ENCODE data around the gene RPN2.
"Not testable (repeated sequence)": the region's sequence is repeated elsewhere in the genome, so short reads cannot be mapped to it uniquely, and the experiment has no call there.

RPN2 gene

DNA sequence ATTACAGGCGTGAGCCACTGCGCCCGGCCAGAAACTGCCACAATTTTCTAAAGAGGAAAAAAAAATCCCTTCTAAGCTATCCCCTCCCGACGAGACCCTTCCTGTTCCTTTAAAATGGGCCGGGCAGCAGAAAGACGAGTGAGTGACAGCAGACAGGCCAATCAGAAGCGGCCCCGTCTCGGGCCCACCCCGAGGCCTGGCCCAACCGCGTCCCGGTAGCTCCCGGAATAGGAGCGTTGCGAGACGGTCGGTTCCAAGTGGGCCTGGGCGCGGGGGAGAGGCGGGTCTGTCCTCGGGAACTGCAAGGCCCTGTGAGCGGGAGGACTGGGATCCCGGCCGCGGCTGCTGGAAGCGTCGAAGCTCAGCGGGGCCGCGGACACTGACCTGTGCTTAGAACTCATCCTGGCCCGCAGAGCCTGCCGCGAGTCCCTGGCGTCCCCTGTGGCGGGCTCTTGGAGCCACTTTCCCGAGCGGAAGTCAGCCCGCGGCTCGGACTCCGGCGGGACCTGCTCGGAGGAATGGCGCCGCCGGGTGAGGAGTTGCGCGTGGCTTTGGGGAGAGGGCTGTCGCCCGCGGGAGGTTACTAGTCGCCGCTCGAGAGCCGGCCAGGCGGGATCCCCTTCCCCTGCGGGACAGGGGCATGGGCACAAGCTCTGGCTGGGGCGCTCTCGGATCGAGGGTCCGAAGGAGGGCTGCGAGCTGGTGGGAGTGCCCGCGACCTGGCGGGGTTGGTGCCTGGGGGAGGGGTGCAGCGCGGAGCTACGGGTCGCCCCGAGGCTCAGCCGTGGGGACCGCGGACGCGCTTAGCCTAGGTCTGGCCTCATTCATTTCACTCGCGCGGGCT, at the start of gene RPN2, which contains the start of gene MROH8:
Gene RPN2, plus strand, starts transcription at position 492 of the 844 bp plus-strand sequence. Its CDS starts 27 bp downstream, at position 519.
Gene MROH8, minus strand, starts transcription at position 710 of the 844 bp plus-strand sequence.
- H3K9me3 Mint-ChIP-seq = no peaks in the 10 kb centered on the region
- H3K36me3 Mint-ChIP-seq (ENCODE audit: low read depth) = peaks cover 19% of the 10 kb centered on the region
- H3K27ac Mint-ChIP-seq = peak within 1 kb of the TSS; percentile 99
- DNase-seq (ENCODE audit: low spot score) = peak; percentile 94
- H3K4me3 Mint-ChIP-seq = peak within 1 kb of the TSS; percentile 85
- peaks cover 21% of the 10 kb centered on the region for H3K4me1 Mint-ChIP-seq (ENCODE audit: low read depth)
- peaks cover 2% of the 10 kb centered on the region for H3K27me3 Mint-ChIP-seq (ENCODE audit: low read depth)

DNA sequence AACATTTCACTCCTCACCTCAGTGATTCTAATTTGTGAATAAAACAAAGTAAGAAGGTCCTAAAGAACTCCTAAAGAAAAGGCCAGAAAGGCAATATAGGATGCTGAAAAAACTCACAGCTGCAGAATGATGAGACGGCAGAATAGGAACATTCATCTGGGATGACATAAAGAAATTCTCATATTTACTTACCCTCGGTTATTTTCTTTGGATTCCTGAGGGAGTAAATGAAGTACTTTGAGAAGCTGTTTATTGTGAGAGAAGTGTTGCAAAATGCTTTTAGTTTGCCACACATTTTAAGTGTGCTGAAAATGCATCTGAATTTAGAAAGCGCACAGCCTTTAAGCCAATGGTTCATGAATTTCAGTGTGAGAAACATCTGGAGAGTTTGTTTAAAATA, 47.6 kb upstream of the RPN2 start:
- Mint-ChIP-seq H3K4me3 (no peak overlapping the region), H3K4me1 (ENCODE audit: low read depth) (peaks cover 2% of the 10 kb centered on the region), H3K36me3 (ENCODE audit: low read depth) (no peaks in the 10 kb centered on the region), H3K9me3 (no peaks in the 10 kb centered on the region), H3K27me3 (ENCODE audit: low read depth) (peaks cover 6% of the 10 kb centered on the region), H3K27ac (no peak overlapping the region)
- no peak for DNase-seq (ENCODE audit: low spot score)

DNA sequence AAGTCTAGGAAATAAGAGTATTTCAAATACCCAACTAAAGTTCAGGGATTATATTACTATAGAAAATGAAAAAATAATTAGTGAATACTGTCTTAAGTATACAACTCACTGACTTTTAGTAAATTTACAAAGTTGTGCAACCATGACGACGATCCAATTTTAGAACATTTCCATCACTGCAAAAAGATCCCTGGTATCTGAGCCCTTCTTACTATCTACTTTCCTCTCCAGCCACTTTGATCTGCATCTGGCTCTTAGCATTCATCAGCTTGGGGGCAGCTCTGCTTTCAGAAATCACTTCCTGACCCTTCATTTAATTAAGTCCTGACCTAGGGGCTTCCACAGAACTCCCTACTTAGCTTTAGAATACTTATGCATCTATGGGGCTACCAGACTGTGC, 45.2 kb upstream of the RPN2 start:
- Mint-ChIP-seq H3K27me3 (ENCODE audit: low read depth) (peaks cover 4% of the 10 kb centered on the region), H3K27ac (no peak overlapping the region), H3K9me3 (no peaks in the 10 kb centered on the region), H3K36me3 (ENCODE audit: low read depth) (no peaks in the 10 kb centered on the region), H3K4me1 (ENCODE audit: low read depth) (peaks cover 2% of the 10 kb centered on the region), H3K4me3 (no peak overlapping the region)
- DNase-seq (ENCODE audit: low spot score) = no peak

DNA sequence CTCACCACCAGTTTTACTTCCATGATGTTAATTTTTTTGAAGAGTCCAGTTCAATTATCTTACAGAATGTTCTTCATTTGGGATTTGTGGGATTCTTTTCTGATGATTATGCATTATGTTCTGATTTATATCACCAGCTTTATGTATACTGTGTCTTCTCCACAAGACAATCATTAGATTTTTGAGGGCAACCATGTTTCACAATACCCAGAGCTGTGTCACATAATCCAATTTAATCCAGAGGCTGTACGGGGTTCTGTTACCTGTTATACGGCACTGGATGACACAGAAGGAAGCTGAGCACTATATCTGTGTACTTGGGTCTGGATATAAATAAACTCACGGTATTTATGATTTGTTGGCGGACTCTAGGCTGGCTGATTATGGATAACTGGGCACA, 41.6 kb upstream of the RPN2 start:
- Mint-ChIP-seq H3K27ac (no peak overlapping the region), H3K27me3 (ENCODE audit: low read depth) (peaks cover 2% of the 10 kb centered on the region), H3K4me3 (no peak overlapping the region), H3K9me3 (no peaks in the 10 kb centered on the region), H3K36me3 (ENCODE audit: low read depth) (no peaks in the 10 kb centered on the region), H3K4me1 (ENCODE audit: low read depth) (no peaks in the 10 kb centered on the region)
- DNase-seq (ENCODE audit: low spot score) = no peak

DNA sequence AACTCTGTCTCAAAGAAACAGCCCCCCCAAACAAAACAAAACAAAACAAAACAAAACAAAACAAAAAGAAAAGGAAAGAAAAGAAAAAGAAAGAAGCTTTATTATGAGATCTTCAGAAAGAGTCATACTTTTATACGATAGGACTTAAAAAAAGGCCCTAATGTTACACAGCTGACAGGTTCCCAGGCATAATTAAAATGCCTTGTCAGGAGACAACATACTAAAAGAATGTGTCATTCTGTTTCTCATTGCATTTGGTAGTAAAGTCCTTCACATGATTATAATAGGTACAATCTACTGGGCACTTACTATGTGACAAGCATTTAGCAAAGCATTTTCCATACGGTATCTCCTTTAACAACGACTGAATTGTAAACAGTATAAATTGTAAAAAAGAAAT, 36.4 kb upstream of the RPN2 start:
- no peaks in the 10 kb centered on the region for H3K9me3 Mint-ChIP-seq
- no peak overlapping the region for H3K4me3 Mint-ChIP-seq
- DNase-seq (ENCODE audit: low spot score) = no peak
- H3K36me3 Mint-ChIP-seq (ENCODE audit: low read depth) = no peaks in the 10 kb centered on the region
- no peak overlapping the region for H3K27ac Mint-ChIP-seq
- no peaks in the 10 kb centered on the region for H3K4me1 Mint-ChIP-seq (ENCODE audit: low read depth)
- no peaks in the 10 kb centered on the region for H3K27me3 Mint-ChIP-seq (ENCODE audit: low read depth)

DNA sequence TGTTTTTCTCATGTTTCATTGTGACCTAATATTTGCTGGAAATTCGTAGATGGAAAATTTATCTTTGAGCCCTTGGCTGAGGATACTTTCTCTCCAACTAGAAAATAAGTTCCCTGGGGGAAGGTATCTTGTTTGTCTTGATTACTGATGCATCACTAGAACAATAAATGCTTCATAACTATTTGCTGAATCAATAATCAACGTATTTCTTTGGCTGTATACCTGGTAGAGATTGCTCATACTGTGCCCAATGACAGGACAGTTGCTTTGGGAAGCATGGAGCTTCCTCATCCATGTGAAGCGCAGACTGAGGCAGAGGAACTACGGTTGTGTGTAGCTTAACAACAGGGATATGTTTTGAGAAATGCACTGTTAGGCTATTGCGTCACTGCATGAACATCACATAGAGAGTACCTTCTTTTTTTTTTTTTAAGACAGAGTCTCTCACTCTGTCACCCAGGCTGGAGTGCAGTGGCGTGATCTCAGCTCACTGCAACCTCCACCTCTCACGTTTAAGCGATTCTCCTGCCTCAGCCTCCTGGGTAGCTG, 34.2 kb upstream of the RPN2 start:
- Mint-ChIP-seq H3K27ac (no peak overlapping the region), H3K4me3 (no peak overlapping the region), H3K9me3 (no peaks in the 10 kb centered on the region), H3K27me3 (ENCODE audit: low read depth) (no peaks in the 10 kb centered on the region), H3K4me1 (ENCODE audit: low read depth) (no peaks in the 10 kb centered on the region), H3K36me3 (ENCODE audit: low read depth) (no peaks in the 10 kb centered on the region)
- DNase-seq (ENCODE audit: low spot score) = no peak

DNA sequence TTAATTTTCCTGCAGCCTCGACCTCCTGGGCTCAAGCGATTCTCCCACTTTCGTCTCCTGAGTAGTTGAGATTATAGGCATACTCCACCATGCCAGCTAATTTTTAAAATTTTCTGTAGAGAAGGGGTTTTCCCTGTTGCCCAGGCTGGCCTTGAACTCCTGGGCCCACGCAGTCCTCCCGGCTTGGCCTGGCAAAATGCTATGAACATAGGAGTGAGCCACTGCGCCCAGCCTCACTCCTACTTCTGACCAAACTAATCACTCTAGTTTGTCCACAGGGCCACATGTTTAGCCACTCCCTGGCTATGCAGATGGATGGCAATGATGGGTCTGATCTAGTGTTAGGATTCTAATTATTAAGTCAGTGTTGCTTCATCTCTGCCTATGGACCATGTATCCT, 31.9 kb upstream of the RPN2 start:
- Mint-ChIP-seq H3K36me3 (ENCODE audit: low read depth) (no peaks in the 10 kb centered on the region), H3K27me3 (ENCODE audit: low read depth) (no peaks in the 10 kb centered on the region), H3K9me3 (no peaks in the 10 kb centered on the region), H3K4me1 (ENCODE audit: low read depth) (no peaks in the 10 kb centered on the region), H3K4me3 (no peak overlapping the region), H3K27ac (no peak overlapping the region)
- no peak for DNase-seq (ENCODE audit: low spot score)

DNA sequence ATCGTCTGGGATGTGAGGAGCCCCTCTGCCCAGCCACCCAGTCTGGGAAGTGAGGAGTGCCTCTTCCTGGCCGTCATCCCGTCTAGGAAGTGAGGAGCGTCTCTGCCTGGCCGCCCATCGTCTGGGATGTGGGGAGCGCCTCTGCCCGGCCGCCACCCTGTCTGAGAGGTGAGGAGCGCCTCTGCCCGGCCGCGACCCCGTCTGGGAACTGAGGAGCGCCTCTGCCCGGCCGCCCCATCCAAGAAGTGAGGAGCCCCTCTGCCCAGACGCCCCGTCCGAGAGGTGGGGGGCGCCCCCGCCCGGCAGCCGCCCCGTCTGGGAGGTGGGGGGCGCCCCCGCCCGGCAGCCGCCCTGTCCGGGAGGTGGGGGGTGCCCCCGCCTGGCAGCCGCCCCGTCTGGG, 28.3 kb upstream of the RPN2 start:
- not testable (repeated sequence) for H3K4me3 Mint-ChIP-seq; H3K9me3 Mint-ChIP-seq; H3K4me1 Mint-ChIP-seq (ENCODE audit: low read depth); H3K36me3 Mint-ChIP-seq (ENCODE audit: low read depth); H3K27ac Mint-ChIP-seq; H3K27me3 Mint-ChIP-seq (ENCODE audit: low read depth); DNase-seq (ENCODE audit: low spot score)

DNA sequence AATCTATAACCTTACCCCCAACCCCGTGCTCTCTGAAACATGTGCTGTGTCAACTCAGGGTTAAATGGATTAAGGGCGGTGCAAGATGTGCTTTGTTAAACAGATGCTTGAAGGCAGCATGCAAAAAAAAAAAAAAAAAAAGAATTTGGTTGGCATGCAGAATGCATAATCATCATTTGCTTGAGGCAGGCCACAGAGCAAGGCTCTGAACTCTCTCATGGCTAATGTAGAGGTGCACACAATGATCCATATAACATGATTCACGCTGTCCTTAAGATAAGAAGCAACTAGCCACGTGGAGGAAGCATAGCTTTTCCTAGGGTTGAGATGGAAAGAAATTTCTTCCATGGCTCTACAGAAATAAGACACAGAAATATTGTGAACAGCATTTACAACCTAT, 27.6 kb upstream of the RPN2 start:
- H3K27ac Mint-ChIP-seq = no peak overlapping the region
- no peak overlapping the region for H3K4me3 Mint-ChIP-seq
- no peak for DNase-seq (ENCODE audit: low spot score)
- peaks cover 2% of the 10 kb centered on the region for H3K27me3 Mint-ChIP-seq (ENCODE audit: low read depth)
- no peaks in the 10 kb centered on the region for H3K36me3 Mint-ChIP-seq (ENCODE audit: low read depth)
- no peaks in the 10 kb centered on the region for H3K4me1 Mint-ChIP-seq (ENCODE audit: low read depth)
- no peaks in the 10 kb centered on the region for H3K9me3 Mint-ChIP-seq

DNA sequence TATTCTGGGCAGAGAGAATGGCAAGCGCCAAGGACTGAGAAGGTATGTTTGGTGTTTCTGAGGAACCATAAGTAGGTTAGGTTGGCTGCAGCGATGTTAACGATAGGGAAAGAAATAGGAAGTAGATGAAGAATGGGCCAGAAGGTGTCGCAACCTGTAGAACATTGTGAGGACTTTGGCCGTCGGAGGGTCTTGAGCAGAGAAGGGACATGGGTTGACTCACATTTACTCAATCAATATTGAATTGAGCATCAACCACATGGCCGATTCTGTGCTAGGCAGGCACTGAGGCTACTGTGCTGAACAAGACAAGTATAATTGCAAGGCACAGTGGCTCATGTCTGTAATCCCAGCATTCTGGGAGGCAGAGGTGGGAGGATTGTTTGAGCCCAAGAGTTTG, 26.8 kb upstream of the RPN2 start:
- DNase-seq (ENCODE audit: low spot score) = no peak
- H3K4me3 Mint-ChIP-seq = no peak overlapping the region
- H3K27ac Mint-ChIP-seq = no peak overlapping the region
- H3K4me1 Mint-ChIP-seq (ENCODE audit: low read depth) = no peaks in the 10 kb centered on the region
- H3K36me3 Mint-ChIP-seq (ENCODE audit: low read depth) = no peaks in the 10 kb centered on the region
- no peaks in the 10 kb centered on the region for H3K9me3 Mint-ChIP-seq
- peaks cover 2% of the 10 kb centered on the region for H3K27me3 Mint-ChIP-seq (ENCODE audit: low read depth)

DNA sequence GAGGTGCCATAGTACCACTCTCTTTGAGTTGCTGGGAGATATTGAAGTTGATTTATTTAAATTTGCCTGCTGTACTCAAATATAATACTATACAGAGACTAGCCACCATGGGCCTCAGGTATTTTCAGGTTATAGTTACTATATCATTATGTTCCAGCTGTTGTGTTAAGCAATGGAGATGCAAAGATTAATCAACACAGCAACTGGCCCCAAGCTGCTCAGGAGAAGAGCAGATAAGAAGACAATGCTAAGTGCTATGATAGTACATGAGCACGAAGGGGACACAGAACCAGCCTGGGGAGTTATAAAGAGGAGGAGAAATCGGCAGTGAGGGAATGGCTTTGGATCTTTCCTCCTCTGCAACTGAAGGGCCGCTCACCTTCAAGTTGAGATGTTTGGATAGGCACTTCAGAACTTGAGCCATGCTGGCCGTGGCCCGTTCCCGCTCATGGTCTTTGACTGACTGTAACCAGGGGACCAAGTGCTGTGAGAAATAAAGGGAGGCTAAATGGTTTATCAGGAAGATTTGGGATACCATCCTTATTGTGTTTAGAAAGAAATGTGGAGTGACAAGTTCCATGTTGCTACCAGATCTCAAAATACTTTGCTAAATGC, 24.3 kb upstream of the RPN2 start:
- Mint-ChIP-seq H3K27ac (no peak overlapping the region), H3K36me3 (ENCODE audit: low read depth) (no peaks in the 10 kb centered on the region), H3K4me1 (ENCODE audit: low read depth) (no peaks in the 10 kb centered on the region), H3K4me3 (no peak overlapping the region), H3K27me3 (ENCODE audit: low read depth) (peaks cover 2% of the 10 kb centered on the region), H3K9me3 (no peaks in the 10 kb centered on the region)
- DNase-seq (ENCODE audit: low spot score) = no peak

DNA sequence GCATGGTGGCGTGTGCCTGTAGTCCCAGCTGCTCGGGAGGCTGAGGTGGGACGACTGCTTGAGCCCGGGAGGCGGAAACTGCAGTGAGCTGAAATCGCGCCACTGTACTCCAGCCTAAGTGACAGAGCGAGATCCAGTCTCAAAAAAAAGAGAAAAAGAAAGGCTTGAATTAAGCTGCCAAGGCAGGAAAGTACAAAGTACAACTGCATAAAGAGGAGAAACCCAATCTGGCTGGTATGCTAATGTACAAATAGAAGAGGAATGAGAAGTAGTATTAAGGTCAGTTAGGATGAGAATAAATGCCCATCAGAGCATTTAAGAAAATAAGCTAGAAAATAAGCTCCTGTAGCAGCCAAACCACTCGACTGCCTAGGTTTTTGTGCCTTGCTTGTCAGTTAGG, 23.1 kb upstream of the RPN2 start:
- H3K36me3 Mint-ChIP-seq (ENCODE audit: low read depth) = no peaks in the 10 kb centered on the region
- H3K4me3 Mint-ChIP-seq = no peak overlapping the region
- H3K27me3 Mint-ChIP-seq (ENCODE audit: low read depth) = peaks cover 6% of the 10 kb centered on the region
- no peaks in the 10 kb centered on the region for H3K9me3 Mint-ChIP-seq
- no peaks in the 10 kb centered on the region for H3K4me1 Mint-ChIP-seq (ENCODE audit: low read depth)
- no peak overlapping the region for H3K27ac Mint-ChIP-seq
- DNase-seq (ENCODE audit: low spot score) = no peak

DNA sequence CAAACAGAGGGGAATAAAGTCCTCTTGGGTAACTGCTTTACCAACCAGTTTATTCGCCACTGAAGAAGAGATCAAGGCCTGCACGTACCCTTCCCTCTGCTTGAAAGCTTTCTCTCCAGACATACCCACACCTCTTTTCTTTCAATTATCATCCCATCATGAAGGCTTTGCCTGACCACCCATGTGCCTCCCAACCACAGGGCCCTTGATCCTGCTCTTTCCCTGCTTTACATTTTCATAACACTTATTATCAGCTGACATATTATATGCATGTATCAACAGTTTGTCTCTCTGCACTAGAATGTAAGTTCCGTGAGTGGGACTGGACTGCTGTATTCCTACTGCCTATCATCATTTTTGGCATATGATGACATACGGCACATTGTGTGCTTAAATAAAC, 20.9 kb upstream of the RPN2 start:
- Mint-ChIP-seq H3K9me3 (no peaks in the 10 kb centered on the region), H3K4me3 (no peak overlapping the region), H3K27ac (no peak overlapping the region), H3K36me3 (ENCODE audit: low read depth) (no peaks in the 10 kb centered on the region), H3K27me3 (ENCODE audit: low read depth) (peaks cover 17% of the 10 kb centered on the region), H3K4me1 (ENCODE audit: low read depth) (no peaks in the 10 kb centered on the region)
- DNase-seq (ENCODE audit: low spot score) = no peak

DNA sequence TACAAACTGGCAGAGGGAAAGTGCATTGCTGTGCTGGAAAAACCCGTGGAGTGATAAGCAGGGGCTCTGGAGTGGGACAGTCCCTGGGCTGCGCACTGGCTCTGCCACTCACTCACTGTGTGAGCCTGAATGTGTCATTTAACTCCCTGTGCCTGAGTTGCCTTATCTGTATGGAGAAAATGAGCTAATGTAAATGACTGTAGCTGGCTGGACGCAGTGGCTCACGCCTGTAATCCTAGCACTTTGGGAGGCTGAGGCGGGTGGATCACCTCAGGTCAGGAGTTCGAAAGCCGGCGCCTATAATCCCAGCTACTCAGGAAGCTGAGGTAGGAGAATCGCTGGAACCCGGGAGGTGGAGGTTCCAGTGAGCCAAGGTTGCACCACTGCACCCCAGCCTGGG, 18.4 kb upstream of the RPN2 start:
- Mint-ChIP-seq H3K36me3 (ENCODE audit: low read depth) (no peaks in the 10 kb centered on the region), H3K9me3 (no peaks in the 10 kb centered on the region), H3K27ac (no peak overlapping the region), H3K27me3 (ENCODE audit: low read depth) (peaks cover 14% of the 10 kb centered on the region), H3K4me3 (no peak overlapping the region), H3K4me1 (ENCODE audit: low read depth) (no peaks in the 10 kb centered on the region)
- no peak for DNase-seq (ENCODE audit: low spot score)

All from T-helper 2 cell treated with Interferon-gamma antibody and Interleukin-4, amounts not matched to agents 5 μg/mL and 100 μg/mL, for 36 hours (primary cell).